ENCODE data around the gene MFAP2.

GRCh38 chr1:16961297-16962133 is 18.9 kb downstream of the MFAP2 start:
- no peak for TF ChIP-seq CTCF (IDR thresholded peaks at IDR 0.05)
- no peak for TF ChIP-seq POLR2A (IDR thresholded peaks at IDR 0.05)
